H1 (cell line): Measurements from ENCODE around the gene LLPH. TPM values are rescaled to one million over a fixed set of nuclear protein-coding genes. Genes with fewer than 3 reads are reported as not detected.

Experiments used
- BACH1 ChIP-seq: IDR thresholded peaks from 2 replicates; pipeline ENCODE4 v1.6.1; 2012; ENCODE audit warnings: low read length, improper control_type of control experiment
- BRCA1 ChIP-seq: IDR thresholded peaks from 2 replicates; pipeline ENCODE4 v1.6.1; 2012; ENCODE audit warnings: low read depth, low read length, improper control_type of control experiment
- CBX8 ChIP-seq: fragments of 300-800, 300-1000 bp; sonication (generic); IDR thresholded peaks from 2 replicates; pipeline ENCODE4 v1.7.1; 2016; ENCODE audit warnings: low read depth, low read length, borderline replicate concordance
- CHD1 ChIP-seq: IDR thresholded peaks from 2 replicates; pipeline ENCODE4 v1.6.1; 2012; ENCODE audit warnings: low read depth, low read length, improper control_type of control experiment
- EGR1 ChIP-seq: IDR thresholded peaks from 2 replicates; pipeline ENCODE4 v1.6.1; 2011; ENCODE audit warnings: low read depth, low read length, borderline replicate concordance
- SIN3A ChIP-seq, 2 experiments: IDR thresholded peaks in 1 of 2; conservative IDR thresholded peaks in 1 of 2; 2 replicates each; pipeline ENCODE4 v1.6.1; 2011 to 2012; ENCODE audit warnings: low read length in 2 of 2, improper control_type of control experiment in 1 of 2, low read depth in 1 of 2, mild to moderate bottlenecking in 1 of 2
- polyA plus RNA-seq, 7 experiments: library from polyadenylated mRNA; depleted of rRNA in 3 of 7; stranded (reverse) in 5 of 7; unstranded in 2 of 7; fragments of >200 nt in 5 of 7; fragments of 200-250 nt in 2 of 7; gene quantifications; 1 replicate in 5 of 7; 2 replicates in 1 of 7; 4 replicates in 1 of 7; pipeline versions ENCODE4 v1.2.1 to v1.2.3, GENCODE V29; 2011 to 2013; ENCODE audit warnings: missing spikeins in 2 of 7, mixed read lengths in 2 of 7
- total RNA-seq: library from RNA; stranded (reverse); fragmentation: NEBNext Ultra II Directional; extraction: Animal tissue kit (Norgen Biotek cat#: 25700); gene quantifications from 2 replicates; pipeline ENCODE4 v1.2.1, GENCODE V29; 2021
- TF ChIP-seq, protein P1 (sequence below): IDR thresholded peaks from 2 replicates; pipeline ENCODE4 v1.6.1; 2012; ENCODE audit warnings: inconsistent platforms

The LLPH gene
- total and polyA plus RNA-seq, 2 of the 8 experiments (the other 6 are each of a cell fraction or from before 2014, with no cell fraction given): 2.3 to 31.3 TPM

DNA sequence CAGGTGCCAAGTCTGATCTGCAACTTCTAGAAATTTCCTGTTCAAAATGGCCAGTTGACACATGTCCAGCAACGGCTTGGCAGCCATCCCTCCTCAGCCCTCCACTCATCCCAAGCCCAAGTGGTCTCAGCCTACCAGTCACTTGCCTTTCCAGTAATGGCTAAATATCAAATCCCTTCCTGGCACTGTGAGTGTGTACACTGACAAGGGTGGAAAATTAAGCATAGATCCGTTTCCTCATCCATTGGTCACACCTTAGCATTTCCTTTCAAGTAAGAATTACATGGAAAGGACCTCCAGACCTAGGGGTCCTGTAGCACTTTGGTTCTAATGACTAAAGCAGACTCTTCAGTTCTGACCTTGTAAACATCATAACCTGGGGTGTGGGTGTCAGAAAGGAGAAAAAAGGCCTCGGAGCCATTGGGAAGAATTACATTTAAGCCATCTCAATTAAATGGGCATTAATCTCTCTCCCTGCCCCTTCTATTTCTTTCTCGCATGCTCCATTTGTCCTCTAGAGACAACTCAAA is 15.4 kb downstream of the LLPH start (continued):
- TF ChIP-seq, protein P1, sequence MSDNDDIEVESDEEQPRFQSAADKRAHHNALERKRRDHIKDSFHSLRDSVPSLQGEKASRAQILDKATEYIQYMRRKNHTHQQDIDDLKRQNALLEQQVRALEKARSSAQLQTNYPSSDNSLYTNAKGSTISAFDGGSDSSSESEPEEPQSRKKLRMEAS: no peak
- no peak for TF ChIP-seq BACH1
- TF ChIP-seq CBX8: no peak
- TF ChIP-seq SIN3A (conservative IDR thresholded peaks at IDR 0.05 in 1 of 2, IDR thresholded peaks at IDR 0.05 in 1 of 2; ENCODE audit: low read depth in 1 of 2, low read length in 2 of 2): no peak
- TF ChIP-seq BRCA1: no peak
- TF ChIP-seq CHD1: no peak
- no peak for TF ChIP-seq EGR1
- TF ChIP-seq, all 59 proteins: peak for 0
